Common myeloid progenitor, CD34-positive (primary cell): ENCODE measurements around the gene MARCHF11.

Experiments
- CTCF ChIA-PET: fragments of 350-600 bp; sonication (Branson Sonifier 250); formaldehyde crosslinking; loops from one replicate; lab custom pipeline; 2021; ENCODE audit warnings: antibody characterized with exemption; lab: Charles Lee
- POLR2A ChIA-PET: fragments of 350-600 bp; sonication (Branson Sonifier 250); formaldehyde crosslinking; loops from one replicate; lab custom pipeline; 2021; ENCODE audit warnings: antibody characterized with exemption; lab: Charles Lee
- DNase-seq, 3 donors: peaks; one replicate each; pipeline versions ENCODE4 v3.0.0 to v3.0.0-alpha.2; 2013
- H3K27ac ChIP-seq, 2 experiments: 1 replicate in 1 of 2; 2 replicates in 1 of 2; pipeline ENCODE4 v1.7.0; 2013; ENCODE audit warnings: inconsistent platforms in 2 of 2, low read length in 2 of 2, mild to moderate bottlenecking in 2 of 2, low read depth in 1 of 2, moderate library complexity in 1 of 2; ENCODE audit not compliant: severe bottlenecking in 2 of 2, insufficient read depth in 1 of 2, poor library complexity in 1 of 2
- H3K27me3 ChIP-seq, 5 experiments: replicated peaks in 2 of 5; 1 replicate in 3 of 5; 2 replicates in 2 of 5; pipeline versions ENCODE4 v1.6.1 to v1.7.0; 2013; ENCODE audit warnings: low read length in 4 of 5, mild to moderate bottlenecking in 2 of 5, moderate library complexity in 2 of 5, inconsistent platforms in 1 of 5; ENCODE audit not compliant: insufficient read depth in 5 of 5, control insufficient read depth in 4 of 5
- H3K36me3 ChIP-seq, 4 experiments: 1 replicate in 2 of 4; 2 replicates in 2 of 4; pipeline versions ENCODE4 v1.6.1 to v1.7.0; 2013; ENCODE audit warnings: low read length in 3 of 4, control low read depth in 1 of 4, mild to moderate bottlenecking in 1 of 4; ENCODE audit not compliant: control insufficient read depth in 4 of 4, insufficient read depth in 4 of 4
- H3K4me1 ChIP-seq, 4 experiments: 1 replicate in 3 of 4; 2 replicates in 1 of 4; pipeline versions ENCODE4 v1.6.1 to v1.7.1; 2013; ENCODE audit warnings: low read length in 3 of 4, mild to moderate bottlenecking in 3 of 4, control low read depth in 1 of 4, inconsistent platforms in 1 of 4, moderate library complexity in 1 of 4; ENCODE audit not compliant: control insufficient read depth in 4 of 4, insufficient read depth in 4 of 4; ENCODE audit errors: control extremely low read depth in 1 of 4
- H3K4me3 ChIP-seq, 7 experiments: 1 replicate in 4 of 7; 2 replicates in 3 of 7; pipeline versions ENCODE4 v1.5.1 to v1.7.0; 2013; ENCODE audit warnings: mild to moderate bottlenecking in 7 of 7, low read length in 6 of 7, moderate library complexity in 6 of 7, inconsistent platforms in 2 of 7, low read depth in 2 of 7, control low read depth in 1 of 7; ENCODE audit not compliant: insufficient read depth in 4 of 7, control insufficient read depth in 1 of 7; ENCODE audit errors: extremely low read depth in 1 of 7
- H3K9me3 ChIP-seq, 5 experiments: 1 replicate in 4 of 5; 2 replicates in 1 of 5; pipeline versions ENCODE4 v1.6.1 to v1.7.1; 2013; ENCODE audit warnings: low read length in 4 of 5, mild to moderate bottlenecking in 2 of 5, inconsistent platforms in 1 of 5, low read depth in 1 of 5, moderate library complexity in 1 of 5; ENCODE audit not compliant: control insufficient read depth in 4 of 5, insufficient read depth in 2 of 5; ENCODE audit errors: control extremely low read depth in 1 of 5
- WGBS: methylation state at CpG from one replicate; pipeline ENCODE4 v1.1.5; 2013; ENCODE audit not compliant: insufficient coverage; 5-methylcytosine and 5-hydroxymethylcytosine counted together

The MARCHF11 gene

GRCh38 chr5:16018970-16019369 is 160.6 kb downstream of the MARCHF11 start:
- Histone ChIP-seq H3K27me3 (no peaks in the 10 kb centered on the region), H3K36me3 (no peaks in the 10 kb centered on the region), H3K9me3 (no peaks in the 10 kb centered on the region), H3K27ac (no peak overlapping the region), H3K4me3 (no peak overlapping the region), H3K4me1 (no peaks in the 10 kb centered on the region)
- 78% methylated on average over 3 of the region's 3 CpGs for WGBS
- ChIA-PET CTCF (interaction anchor here (0.6 kb wide), 1 partner anchor 1171 kb away, joined by 3 read pairs; no protein-coding TSS in a partner anchor), POLR2A (no interaction called here)
- DNase-seq, result no peak

DNA sequence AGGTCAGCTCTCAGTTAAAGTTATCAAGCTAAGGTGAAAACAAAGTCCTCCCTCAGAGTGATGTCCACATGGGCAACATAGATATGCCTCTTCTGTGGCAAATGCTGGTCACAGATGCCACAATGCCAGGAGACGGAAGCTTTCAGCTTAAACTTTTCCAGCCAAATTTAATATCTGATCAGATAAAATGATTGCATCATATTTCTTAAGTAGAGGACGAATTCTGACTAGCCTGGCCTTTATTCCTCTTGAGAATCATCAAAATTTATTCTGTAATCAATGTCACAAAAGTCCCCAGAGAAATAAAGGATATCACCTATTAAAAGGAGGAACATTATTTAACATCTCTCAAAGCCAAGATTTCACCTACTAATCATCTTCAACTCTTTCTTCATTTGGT is 161.9 kb downstream of the MARCHF11 start:
- POLR2A ChIA-PET, result no interaction called here
- H3K27ac ChIP-seq, result no peak overlapping the region
- H3K27me3 ChIP-seq, result no peaks in the 10 kb centered on the region
- no peaks in the 10 kb centered on the region for H3K9me3 ChIP-seq
- WGBS, result 67% methylated on average over 1 of the region's 2 CpGs
- CTCF ChIA-PET, result no interaction called here
- H3K4me3 ChIP-seq, result no peak overlapping the region
- H3K36me3 ChIP-seq, result no peaks in the 10 kb centered on the region
- no peaks in the 10 kb centered on the region for H3K4me1 ChIP-seq
- no peak for DNase-seq
